ENCODE data around the gene NPR2. TPM values are rescaled to one million over a fixed set of nuclear protein-coding genes. Genes with fewer than 3 reads are reported as not detected.
A peak's percentile ranks its signal among the peaks of the same experiment; 100 is the strongest.

Gene NPR2
- polyA plus RNA-seq (2012; ENCODE audit: insufficient read depth, insufficient read length, low read depth) = 7.4 TPM

DNA sequence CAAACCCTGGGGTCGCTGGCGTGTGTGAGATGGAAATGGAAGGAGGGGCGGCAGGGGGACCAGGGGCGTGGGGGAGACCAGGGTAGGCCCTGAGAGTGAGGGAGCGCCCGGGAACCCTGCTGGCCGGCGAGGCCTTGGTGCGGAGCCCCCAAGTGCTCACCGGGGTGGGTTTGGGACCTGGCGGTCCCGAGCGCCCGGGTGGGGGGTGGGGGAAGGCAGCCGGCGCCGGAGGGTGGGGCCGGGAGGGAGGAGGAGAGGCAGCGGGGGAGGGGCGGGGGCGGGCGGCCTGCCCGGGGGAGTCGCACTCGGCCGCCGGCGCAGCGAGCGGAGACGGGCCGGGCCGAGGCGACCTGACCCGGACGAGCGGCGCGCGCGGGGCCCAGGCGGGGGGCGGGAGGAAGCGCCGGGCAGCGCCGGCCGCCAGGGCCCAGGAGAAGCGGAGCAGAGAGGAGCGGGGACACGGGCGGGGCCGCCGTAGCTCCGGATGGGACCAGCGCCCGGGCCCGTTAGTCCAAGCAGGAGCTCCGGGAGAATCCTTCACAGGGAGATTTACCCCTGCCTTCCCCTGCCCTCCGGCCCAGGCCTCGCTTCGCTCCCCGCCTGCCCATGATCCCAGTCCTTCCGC lies at the start of gene NPR2:
NPR2 (plus strand) TSS at position 295 of the 625 bp plus-strand sequence. CDS start 818 bp downstream, outside the sequence.
- Histone ChIP-seq H3K9me3 (no peaks in the 10 kb centered on the region), H3K4me1 (peaks cover 11% of the 10 kb centered on the region), H3K27me3 (no peaks in the 10 kb centered on the region), H3K36me3 (no peaks in the 10 kb centered on the region), H3K4me3 (ENCODE audit: low read depth, low read length) (peak within 1 kb of the TSS; percentile 57)
- TF ChIP-seq CTCF (IDR thresholded peaks at IDR 0.05; ENCODE audit: low read depth, low read length) = no peak
- peak; percentile 48 for DNase-seq

GRCh38 chr9:35741740-35742139 lies 49.7 kb upstream of the NPR2 start:
- no peak overlapping the region for H3K4me3 ChIP-seq (ENCODE audit: low read depth, low read length)
- H3K9me3 ChIP-seq = no peaks in the 10 kb centered on the region
- peaks cover 3% of the 10 kb centered on the region for H3K4me1 ChIP-seq
- no peak for DNase-seq
- no peak for TF ChIP-seq CTCF (IDR thresholded peaks at IDR 0.05; ENCODE audit: low read depth, low read length)
- peaks cover 76% of the 10 kb centered on the region for H3K36me3 ChIP-seq
- H3K27me3 ChIP-seq = no peaks in the 10 kb centered on the region

- no peaks in the 10 kb centered on the region for H3K27me3 ChIP-seq
- peaks cover 59% of the 10 kb centered on the region for H3K36me3 ChIP-seq
Measured at GRCh38 chr9:35743452-35743851, 47.9 kb upstream of the NPR2 start.

GRCh38 chr9:35743880-35744518 lies 47.4 kb upstream of the NPR2 start:
- no peaks in the 10 kb centered on the region for H3K9me3 ChIP-seq
- H3K36me3 ChIP-seq = peaks cover 53% of the 10 kb centered on the region
- TF ChIP-seq CTCF (IDR thresholded peaks at IDR 0.05; ENCODE audit: low read depth, low read length) = no peak
- no peak for DNase-seq
- H3K27me3 ChIP-seq = no peaks in the 10 kb centered on the region
- peaks cover 3% of the 10 kb centered on the region for H3K4me1 ChIP-seq
- no peak overlapping the region for H3K4me3 ChIP-seq (ENCODE audit: low read depth, low read length)

More at GRCh38 chr9:35743452-35743851, 47.9 kb upstream of the NPR2 start:
- no peak overlapping the region for H3K4me3 ChIP-seq (ENCODE audit: low read depth, low read length)
- H3K4me1 ChIP-seq = peaks cover 3% of the 10 kb centered on the region
- H3K9me3 ChIP-seq = no peaks in the 10 kb centered on the region
- no peak for DNase-seq
- no peak for TF ChIP-seq CTCF (IDR thresholded peaks at IDR 0.05; ENCODE audit: low read depth, low read length)

DNA sequence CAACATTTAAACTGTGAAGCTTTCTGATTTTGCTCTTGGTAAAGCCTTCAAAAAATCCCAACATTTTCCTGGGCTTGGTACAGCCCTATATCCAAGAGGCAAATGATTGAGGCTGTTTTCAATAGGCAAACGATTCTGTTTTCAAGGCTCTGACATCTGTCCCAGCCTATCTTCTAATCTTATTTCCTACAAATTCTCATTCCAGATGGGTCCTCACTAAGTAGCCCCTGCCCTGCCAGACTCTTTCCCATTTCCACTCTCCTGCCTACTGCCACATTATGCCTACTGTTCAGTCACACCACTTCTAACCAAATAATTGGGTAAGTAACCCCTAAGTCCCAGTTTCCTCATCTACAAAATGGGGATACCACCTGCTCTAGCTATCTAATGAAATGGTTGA lies 45.8 kb upstream of the NPR2 start:
- Histone ChIP-seq H3K4me3 (ENCODE audit: low read depth, low read length) (peak overlapping the region; percentile 92), H3K27me3 (no peaks in the 10 kb centered on the region), H3K36me3 (peaks cover 38% of the 10 kb centered on the region), H3K4me1 (peaks cover 3% of the 10 kb centered on the region), H3K9me3 (no peaks in the 10 kb centered on the region)
- peak; percentile 38 for DNase-seq
- TF ChIP-seq CTCF (IDR thresholded peaks at IDR 0.05; ENCODE audit: low read depth, low read length) = no peak

GRCh38 chr9:35746583-35746982 lies 44.8 kb upstream of the NPR2 start:
- no peak for TF ChIP-seq CTCF (IDR thresholded peaks at IDR 0.05; ENCODE audit: low read depth, low read length)
- DNase-seq = no peak
- Histone ChIP-seq H3K4me1 (peaks cover 3% of the 10 kb centered on the region), H3K27me3 (no peaks in the 10 kb centered on the region), H3K36me3 (peaks cover 32% of the 10 kb centered on the region), H3K4me3 (ENCODE audit: low read depth, low read length) (peak overlapping the region; percentile 92), H3K9me3 (no peaks in the 10 kb centered on the region)

All from BE2C (cell line).